H1 (cell line): ENCODE data around the gene CDK16. TPM values are rescaled to one million over a fixed set of nuclear protein-coding genes. Genes with fewer than 3 reads are reported as not detected.

Experiments used
- CTCF ChIA-PET: fragments of 300-600 bp; sonication (Branson Sonifier 250); formaldehyde crosslinking; loops from one replicate; lab custom pipeline; 2021; ENCODE audit not compliant: partially characterized antibody; lab: Charles Lee
- POLR2A ChIA-PET: fragments of 300-600 bp; sonication (Branson Sonifier 250); formaldehyde crosslinking; loops from one replicate; lab custom pipeline; 2021; ENCODE audit warnings: inconsistent platforms; ENCODE audit not compliant: partially characterized antibody; lab: Charles Lee
- DNase-seq, 2 experiments: peaks; one replicate each; pipeline versions ENCODE4 v3.0.0 to v3.0.0-alpha.2; 2010 to 2022; ENCODE audit warnings: low spot score in 2 of 2, low read depth in 1 of 2, mixed read lengths in 1 of 2
- FAIRE-seq: peaks from 2 replicates; lab custom pipeline; 2011; peaks lifted over from hg19 to GRCh38; lab: Jason Lieb, UNC
- H2AFZ ChIP-seq: 2 replicates; pipeline ENCODE4 v1.8.1; 2012; ENCODE audit warnings: low read length, inconsistent platforms
- H2AK5ac ChIP-seq: 2 replicates; pipeline ENCODE4 v1.6.1; 2013; ENCODE audit warnings: low read depth, low read length
- H2BK120ac ChIP-seq: replicated peaks from 2 replicates; pipeline ENCODE3; 2013; ENCODE audit warnings: low read depth, low read length, inconsistent platforms
- H2BK12ac ChIP-seq: 2 replicates; pipeline ENCODE4 v1.6.1; 2013; ENCODE audit warnings: low read depth, low read length
- H2BK15ac ChIP-seq: 2 replicates; pipeline ENCODE4 v1.6.1; 2013; ENCODE audit warnings: low read length
- H2BK20ac ChIP-seq: 2 replicates; pipeline ENCODE4 v1.6.1; 2013; ENCODE audit warnings: low read length
- H2BK5ac ChIP-seq: 2 replicates; pipeline ENCODE4 v1.6.1; 2013; ENCODE audit warnings: low read depth, low read length
- H3K14ac ChIP-seq: 2 replicates; pipeline ENCODE4 v1.6.1; 2013; ENCODE audit warnings: inconsistent platforms; ENCODE audit not compliant: insufficient read length
- H3K18ac ChIP-seq: 2 replicates; pipeline ENCODE4 v1.6.1; 2013; ENCODE audit warnings: low read length; ENCODE audit errors: extremely low read depth
- H3K23ac ChIP-seq: 2 replicates; pipeline ENCODE4 v1.6.1; 2013; ENCODE audit warnings: inconsistent platforms; ENCODE audit not compliant: insufficient read length
- H3K23me2 ChIP-seq: 2 replicates; pipeline ENCODE4 v1.6.1; 2013; ENCODE audit warnings: low read depth, low read length
- H3K27ac ChIP-seq: 2 replicates; pipeline ENCODE4 v1.6.1; 2011; ENCODE audit warnings: low read depth, low read length, inconsistent platforms
- H3K27me3 ChIP-seq, 4 experiments: replicated peaks in 1 of 4; 1 replicate in 1 of 4; 2 replicates in 3 of 4; pipeline versions ENCODE4 v1.6.1 to v1.8.1; 2011 to 2013; ENCODE audit warnings: low read length in 3 of 4, mild to moderate bottlenecking in 3 of 4, inconsistent platforms in 2 of 4, mixed read lengths in 2 of 4, moderate library complexity in 1 of 4; ENCODE audit not compliant: control insufficient read depth in 3 of 4, insufficient read depth in 3 of 4; ENCODE audit errors: extremely low read depth in 1 of 4
- H3K36me3 ChIP-seq, 4 experiments: 2 replicates each; pipeline versions ENCODE4 v1.6.1 to v1.8.1; 2011 to 2013; ENCODE audit warnings: mild to moderate bottlenecking in 4 of 4, low read length in 3 of 4, moderate library complexity in 2 of 4, control low read depth in 1 of 4, inconsistent platforms in 1 of 4; ENCODE audit not compliant: insufficient read depth in 4 of 4, control insufficient read depth in 2 of 4
- H3K4ac ChIP-seq: replicated peaks from 2 replicates; pipeline ENCODE3; 2013; ENCODE audit warnings: low read length, low read depth, mixed read lengths, inconsistent platforms; ENCODE audit not compliant: insufficient read length
- H3K4me1 ChIP-seq, 4 experiments: replicated peaks in 1 of 4; 1 replicate in 1 of 4; 2 replicates in 3 of 4; pipeline versions ENCODE4 v1.6.1 to v1.8.1; 2011 to 2013; ENCODE audit warnings: low read length in 3 of 4, inconsistent platforms in 2 of 4, mixed read lengths in 1 of 4; ENCODE audit not compliant: insufficient read depth in 4 of 4, control insufficient read depth in 3 of 4
- H3K4me2 ChIP-seq, 2 experiments: 2 replicates each; pipeline versions ENCODE4 v1.6.1 to v1.8.1; 2011 to 2013; ENCODE audit warnings: low read depth in 2 of 2, low read length in 2 of 2, control low read depth in 1 of 2, inconsistent platforms in 1 of 2, mild to moderate bottlenecking in 1 of 2; ENCODE audit not compliant: insufficient read depth in 1 of 2
- H3K4me3 ChIP-seq, 4 experiments: fragments of 200-600, 300-600 bp in 1 of 4; sonication (generic), shearing (Covaris generic), sonication (Bioruptor Twin) in 1 of 4; 2 replicates each; pipeline versions ENCODE4 v1.5.1 to v1.8.1; 2011 to 2016; ENCODE audit warnings: low read length in 4 of 4, low read depth in 3 of 4, control low read depth in 2 of 4, inconsistent platforms in 2 of 4, mild to moderate bottlenecking in 2 of 4, mixed read lengths in 1 of 4, moderate library complexity in 1 of 4; ENCODE audit not compliant: insufficient read depth in 2 of 4; ENCODE audit errors: extremely low read depth in 1 of 4
- H3K56ac ChIP-seq: replicated peaks from 2 replicates; pipeline ENCODE3; 2013; ENCODE audit warnings: low read depth, mild to moderate bottlenecking, mixed read lengths, low read length, inconsistent platforms; ENCODE audit not compliant: insufficient read length
- H3K79me1 ChIP-seq: 2 replicates; pipeline ENCODE4 v1.6.1; 2013; ENCODE audit warnings: low read depth, low read length, control low read depth
- H3K79me2 ChIP-seq, 2 experiments: 2 replicates each; pipeline versions ENCODE4 v1.6.1 to v1.8.1; 2012 to 2013; ENCODE audit warnings: low read length in 2 of 2, mild to moderate bottlenecking in 2 of 2, inconsistent platforms in 1 of 2; ENCODE audit not compliant: insufficient read depth in 2 of 2, control insufficient read depth in 1 of 2
- H3K9ac ChIP-seq, 4 experiments: replicated peaks in 1 of 4; 1 replicate in 1 of 4; 2 replicates in 3 of 4; pipeline versions ENCODE4 v1.6.1 to v1.8.1; 2011 to 2013; ENCODE audit warnings: low read depth in 3 of 4, low read length in 3 of 4, control low read depth in 2 of 4, mild to moderate bottlenecking in 2 of 4, moderate library complexity in 2 of 4, inconsistent platforms in 1 of 4; ENCODE audit errors: extremely low read depth in 1 of 4
- H3K9me3 ChIP-seq, 2 experiments: 2 replicates each; pipeline versions ENCODE4 v1.6.1 to v1.8.1; 2012 to 2013; ENCODE audit warnings: mild to moderate bottlenecking in 2 of 2, moderate library complexity in 2 of 2, control low read depth in 1 of 2, inconsistent platforms in 1 of 2, low read depth in 1 of 2, low read length in 1 of 2, mixed read lengths in 1 of 2; ENCODE audit not compliant: insufficient read depth in 2 of 2
- H4K20me1 ChIP-seq, 2 experiments: replicated peaks in 1 of 2; 2 replicates each; pipeline versions ENCODE3 to v1.8.1; 2011 to 2013; ENCODE audit warnings: inconsistent platforms in 2 of 2, low read length in 2 of 2, mild to moderate bottlenecking in 1 of 2; ENCODE audit not compliant: insufficient read depth in 2 of 2, control insufficient read depth in 1 of 2
- H4K5ac ChIP-seq: 2 replicates; pipeline ENCODE4 v1.6.1; 2013; ENCODE audit warnings: low read length, low read depth, mixed read lengths, inconsistent platforms; ENCODE audit not compliant: insufficient read length
- H4K8ac ChIP-seq: 2 replicates; pipeline ENCODE4 v1.8.0; 2013; ENCODE audit warnings: mild to moderate bottlenecking, moderate library complexity, low read length, inconsistent platforms; ENCODE audit not compliant: insufficient read depth; ENCODE audit errors: extremely low read depth
- H4K91ac ChIP-seq: replicated peaks from 2 replicates; pipeline ENCODE3; 2013; ENCODE audit warnings: low read length, mixed read lengths, inconsistent platforms; ENCODE audit not compliant: insufficient read length
- ATF3 ChIP-seq: IDR thresholded peaks from 2 replicates; pipeline ENCODE4 v1.6.1; 2011; ENCODE audit warnings: low read depth, mild to moderate bottlenecking, low read length; ENCODE audit not compliant: insufficient read depth
- BACH1 ChIP-seq: IDR thresholded peaks from 2 replicates; pipeline ENCODE4 v1.6.1; 2012; ENCODE audit warnings: low read length, improper control_type of control experiment
- CBX5 ChIP-seq: fragments of 300-800, 300-1000 bp; sonication (generic); IDR thresholded peaks from 2 replicates; pipeline ENCODE4 v1.7.1; 2016; ENCODE audit warnings: antibody characterized with exemption, low read length, low read depth
- CTBP2 ChIP-seq: IDR thresholded peaks from 2 replicates; pipeline ENCODE4 v1.7.0; 2011; ENCODE audit warnings: borderline replicate concordance, mild to moderate bottlenecking, moderate library complexity, mixed read lengths, low read length; ENCODE audit not compliant: insufficient read depth, insufficient read length
- EGR1 ChIP-seq: IDR thresholded peaks from 2 replicates; pipeline ENCODE4 v1.6.1; 2011; ENCODE audit warnings: low read depth, low read length, borderline replicate concordance
- EP300 ChIP-seq, 2 experiments: IDR thresholded peaks; 1 replicate in 1 of 2; 2 replicates in 1 of 2; pipeline ENCODE4 v1.6.1; 2011 to 2012; ENCODE audit warnings: low read depth in 2 of 2, low read length in 2 of 2, mild to moderate bottlenecking in 2 of 2, borderline replicate concordance in 1 of 2, inconsistent platforms in 1 of 2, moderate library complexity in 1 of 2
- RBBP5 ChIP-seq: IDR thresholded peaks from 2 replicates; pipeline ENCODE4 v1.7.1; 2012; ENCODE audit warnings: low read depth, mild to moderate bottlenecking, inconsistent platforms, low read length, moderate library complexity, borderline replicate concordance
- RFX5 ChIP-seq: IDR thresholded peaks from 2 replicates; pipeline ENCODE4 v1.6.1; 2011; ENCODE audit warnings: low read depth, low read length, improper control_type of control experiment, borderline replicate concordance
- RNF2 ChIP-seq: fragments of 200-900, 300-1000 bp; sonication (generic); IDR thresholded peaks from 2 replicates; pipeline ENCODE4 v1.7.1; 2016; ENCODE audit warnings: borderline replicate concordance, low read depth, mild to moderate bottlenecking, antibody characterized with exemption, low read length; ENCODE audit not compliant: poor library complexity, severe bottlenecking; ENCODE audit errors: missing control alignments
- SUZ12 ChIP-seq: fragments of 200-600 bp; sonication (generic); IDR thresholded peaks from 2 replicates; pipeline ENCODE4 v1.6.1; 2012; ENCODE audit warnings: mild to moderate bottlenecking, inconsistent platforms, low read length, moderate library complexity, mixed read lengths
- YY1 ChIP-seq: IDR thresholded peaks from 2 replicates; pipeline ENCODE4 v1.6.1; 2011; ENCODE audit warnings: low read depth, mild to moderate bottlenecking, low read length
- WGBS, 2 experiments: shearing (Covaris generic) in 1 of 2; methylation state at CpG; one replicate each; pipeline versions ENCODE4 v1.1.6 to v1.1.7; 2013 to 2015; ENCODE audit warnings: low lambda C conversion rate in 2 of 2, mixed read lengths in 2 of 2, inconsistent platforms in 1 of 2, low coverage in 1 of 2, missing lambda C conversion rate in 1 of 2; ENCODE audit not compliant: insufficient replicate concordance in 2 of 2, insufficient coverage in 1 of 2, insufficient read length in 1 of 2; ENCODE audit errors: extremely low coverage in 1 of 2, missing lambda C conversion rate in 1 of 2; 5-methylcytosine and 5-hydroxymethylcytosine counted together
- polyA plus RNA-seq, 7 experiments: library from polyadenylated mRNA; depleted of rRNA in 3 of 7; stranded (reverse) in 5 of 7; unstranded in 2 of 7; fragments of >200 nt in 5 of 7; fragments of 200-250 nt in 2 of 7; gene quantifications; 1 replicate in 5 of 7; 2 replicates in 1 of 7; 4 replicates in 1 of 7; pipeline versions ENCODE4 v1.2.1 to v1.2.3, GENCODE V29; 2011 to 2013; ENCODE audit warnings: missing spikeins in 2 of 7, mixed read lengths in 2 of 7
- total RNA-seq: library from RNA; stranded (reverse); fragmentation: NEBNext Ultra II Directional; extraction: Animal tissue kit (Norgen Biotek cat#: 25700); gene quantifications from 2 replicates; pipeline ENCODE4 v1.2.1, GENCODE V29; 2021

The CDK16 gene
- total and polyA plus RNA-seq, 2 of the 8 experiments (the other 6 are each of a cell fraction or from before 2014, with no cell fraction given): 124 to 204 TPM

DNA sequence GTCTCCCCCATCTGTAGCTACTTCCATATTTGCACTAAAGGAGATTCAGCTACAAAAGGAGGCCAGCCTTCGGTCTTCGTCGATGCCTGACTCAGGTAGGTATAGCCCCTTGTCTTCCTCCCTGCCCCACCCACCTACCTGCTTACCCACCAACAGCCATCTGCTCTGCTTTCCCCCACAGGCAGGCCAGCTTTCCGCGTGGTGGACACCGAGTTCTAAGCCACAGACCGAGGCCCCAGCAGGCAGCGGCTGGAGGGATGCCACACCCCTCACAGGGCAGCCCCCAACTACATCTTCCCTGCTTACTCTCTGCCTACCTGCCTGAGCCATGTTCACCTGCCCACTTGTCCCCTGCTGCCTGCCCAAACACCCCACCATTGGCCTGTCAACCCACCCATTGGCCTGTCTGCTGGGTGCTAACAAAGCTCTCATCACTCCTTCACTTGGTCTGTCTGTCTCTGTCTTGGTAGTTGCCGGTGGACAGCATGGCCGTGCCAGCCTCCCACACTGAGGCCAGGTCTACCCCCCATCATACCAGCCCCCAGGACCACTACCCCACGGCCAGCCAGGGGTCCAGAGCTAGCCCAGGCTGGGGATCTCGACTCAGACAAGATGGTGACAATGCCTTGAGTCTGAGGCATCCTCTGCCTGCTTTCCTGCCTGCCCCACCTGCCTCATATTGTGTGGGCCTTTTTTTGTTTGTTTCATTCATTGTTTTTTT lies 10.2 kb downstream of the CDK16 start:
- POLR2A ChIA-PET: interaction anchor here (1.0 to 1.6 kb wide), 7 partner anchors 10 to 162 kb away, joined by 3 to 11 read pairs (median 3); partner anchors contain the start of gene CDK16
- H3K36me3 ChIP-seq: peaks cover 9 to 49% (median 36%) of the 10 kb centered on the region in 4 experiments; a peak in 7 of 8 replicates
- no peak for FAIRE-seq
- TF ChIP-seq CBX5 (no peak), YY1 (no peak), EP300 (IDR thresholded peaks at IDR 0.05; ENCODE audit: borderline replicate concordance in 1 of 2, low read depth in 2 of 2, low read length in 2 of 2) (no peak), RNF2 (no peak), RFX5 (no peak), RBBP5 (no peak), ATF3 (no peak), SUZ12 (no peak), CTBP2 (no peak), BACH1 (no peak), EGR1 (no peak)

More for the DNA sequence above, 10.2 kb downstream of the CDK16 start:
- no peak for DNase-seq
- Histone ChIP-seq H3K18ac (no peak overlapping the region), H4K20me1 (peaks cover 0 to 3% of the 10 kb centered on the region in 2 experiments), H3K4me1 (peaks cover 0 to 7% (median 5%) of the 10 kb centered on the region in 4 experiments; a peak in 3 of 7 replicates), H4K8ac (no peak overlapping the region), H2BK20ac (no peak overlapping the region), H3K4me2 (no peak overlapping the region), H4K5ac (no peak overlapping the region), H2BK120ac (no peak overlapping the region), H3K9me3 (no peaks in the 10 kb centered on the region), H2AFZ (no peak overlapping the region), H3K56ac (no peak overlapping the region), H3K4me3 (no peak overlapping the region), H2AK5ac (no peak overlapping the region), H3K23me2 (no peaks in the 10 kb centered on the region), H2BK15ac (no peak overlapping the region), H3K9ac (no peak overlapping the region), H3K27ac (no peak overlapping the region), H2BK12ac (no peak overlapping the region), H2BK5ac (no peak overlapping the region), H3K27me3 (no peaks in the 10 kb centered on the region), H3K4ac (no peak overlapping the region), H3K14ac (no peak overlapping the region), H3K79me2 (peaks cover 0 to under 1% of the 10 kb centered on the region in 2 experiments; a peak in 2 of 4 replicates), H3K23ac (no peak overlapping the region), H3K79me1 (no peaks in the 10 kb centered on the region), H4K91ac (no peak overlapping the region)
- 98% methylated on average over 9 of the region's 12 CpGs; no CpG with 5 or more reads in 1 of the 2 experiments for WGBS, 2 experiments
- CTCF ChIA-PET: interaction anchor here (0.7 to 1.0 kb wide), 2 partner anchors 13 to 156 kb away, joined by 3 read pairs; no protein-coding TSS in a partner anchor
